Measurements from ENCODE around the gene GNB1. TPM values are rescaled to one million over a fixed set of nuclear protein-coding genes. Genes with fewer than 3 reads are reported as not detected.
"Not testable (repeated sequence)": the region's sequence is repeated elsewhere in the genome, so short reads cannot be mapped to it uniquely, and the experiment has no call there.

GNB1 gene
- total RNA-seq, 1 experiment from 2014 or later: 339 TPM

GRCh38 chr1:1859970-1860697, 30.8 kb downstream of the GNB1 start:
- ChIA-PET CTCF (interaction anchor here (1.5 to 1.8 kb wide), 2 partner anchors 46 to 49 kb away, joined by 7 to 10 read pairs; no protein-coding TSS in a partner anchor), POLR2A (interaction anchor here (0.6 to 1.7 kb wide), 2 partner anchors 8 to 17 kb away, joined by 3 to 4 read pairs; no protein-coding TSS in a partner anchor)
- TF ChIP-seq ZNF121 (CRISPR knock-in tag; IDR thresholded peaks at IDR 0.05): peak; percentile 64; the same call in 1 of the 2 replicates
- Mint-ChIP-seq H3K27ac (peak overlapping the region; percentile 66; the same call in 1 of the 2 replicates), H3K4me1 (peaks cover 33% of the 10 kb centered on the region)
- ATAC-seq; DNase-seq (ENCODE audit: low spot score); H3K9me3 Mint-ChIP-seq; H3K27me3 Mint-ChIP-seq (ENCODE audit: low read depth); H3K4me3 Mint-ChIP-seq; H3K36me3 Mint-ChIP-seq: not testable (repeated sequence)

DNA sequence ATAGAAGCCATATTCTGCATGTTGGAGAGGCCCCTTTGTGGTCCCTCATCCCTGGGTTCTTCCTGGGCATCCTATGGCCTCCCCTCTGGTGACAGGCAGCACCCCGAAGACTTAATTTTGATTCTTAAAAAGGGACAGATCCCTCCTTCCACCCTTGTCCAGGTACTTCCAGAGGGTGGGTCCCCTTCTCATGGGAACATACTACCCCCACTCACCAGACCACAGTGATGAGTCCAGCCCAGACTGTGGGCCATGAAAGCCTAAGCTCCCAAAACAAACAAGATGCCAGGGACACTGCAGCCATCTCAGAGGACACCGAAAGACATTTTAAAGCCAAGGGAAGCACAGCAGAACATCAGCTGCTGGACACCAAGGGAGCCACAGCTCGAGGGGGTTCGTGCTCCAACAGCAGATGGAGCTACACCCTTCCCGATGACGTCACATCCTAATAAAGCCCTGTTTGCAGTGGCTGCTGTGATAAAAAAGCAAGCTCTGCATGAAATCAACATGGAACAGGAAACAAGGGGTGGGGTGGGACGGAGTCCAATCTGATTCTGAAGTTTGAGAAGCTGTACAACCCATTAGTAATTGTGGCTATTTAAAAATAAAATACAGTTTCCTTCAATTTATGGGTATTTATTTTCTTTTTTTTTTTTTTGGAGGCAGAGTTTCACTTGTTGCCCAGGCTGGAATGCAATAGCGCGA, 32.4 kb downstream of the GNB1 start:
- Mint-ChIP-seq H3K27ac (peak overlapping the region; percentile 79), H3K4me1 (peaks cover 36% of the 10 kb centered on the region), H3K9me3 (no peaks in the 10 kb centered on the region), H3K27me3 (ENCODE audit: low read depth) (no peaks in the 10 kb centered on the region), H3K36me3 (no peaks in the 10 kb centered on the region; the same call in 1 of the 2 replicates), H3K4me3 (no peak overlapping the region; the same call in 1 of the 2 replicates)
- ATAC-seq: peak; percentile 21; the same call in 1 of the 2 replicates
- ChIA-PET POLR2A (no interaction called here), CTCF (interaction anchor here (0.5 to 1.7 kb wide), 13 partner anchors 9 to 209 kb away, joined by 3 to 14 read pairs (median 3); no protein-coding TSS in a partner anchor)
- DNase-seq (ENCODE audit: low spot score): peak; percentile 28
- TF ChIP-seq IRF2 (CRISPR knock-in tag; IDR thresholded peaks at IDR 0.05; ENCODE audit: borderline replicate concordance, low read depth): no peak
- TF ChIP-seq NR3C1 (CRISPR knock-in tag; conservative IDR thresholded peaks at IDR 0.05; ENCODE audit: low read depth): no peak
- TF ChIP-seq CREB1 (CRISPR knock-in tag; IDR thresholded peaks at IDR 0.05): no peak
- TF ChIP-seq SP1 (CRISPR knock-in tag; conservative IDR thresholded peaks at IDR 0.05): no peak
- TF ChIP-seq, protein P1, sequence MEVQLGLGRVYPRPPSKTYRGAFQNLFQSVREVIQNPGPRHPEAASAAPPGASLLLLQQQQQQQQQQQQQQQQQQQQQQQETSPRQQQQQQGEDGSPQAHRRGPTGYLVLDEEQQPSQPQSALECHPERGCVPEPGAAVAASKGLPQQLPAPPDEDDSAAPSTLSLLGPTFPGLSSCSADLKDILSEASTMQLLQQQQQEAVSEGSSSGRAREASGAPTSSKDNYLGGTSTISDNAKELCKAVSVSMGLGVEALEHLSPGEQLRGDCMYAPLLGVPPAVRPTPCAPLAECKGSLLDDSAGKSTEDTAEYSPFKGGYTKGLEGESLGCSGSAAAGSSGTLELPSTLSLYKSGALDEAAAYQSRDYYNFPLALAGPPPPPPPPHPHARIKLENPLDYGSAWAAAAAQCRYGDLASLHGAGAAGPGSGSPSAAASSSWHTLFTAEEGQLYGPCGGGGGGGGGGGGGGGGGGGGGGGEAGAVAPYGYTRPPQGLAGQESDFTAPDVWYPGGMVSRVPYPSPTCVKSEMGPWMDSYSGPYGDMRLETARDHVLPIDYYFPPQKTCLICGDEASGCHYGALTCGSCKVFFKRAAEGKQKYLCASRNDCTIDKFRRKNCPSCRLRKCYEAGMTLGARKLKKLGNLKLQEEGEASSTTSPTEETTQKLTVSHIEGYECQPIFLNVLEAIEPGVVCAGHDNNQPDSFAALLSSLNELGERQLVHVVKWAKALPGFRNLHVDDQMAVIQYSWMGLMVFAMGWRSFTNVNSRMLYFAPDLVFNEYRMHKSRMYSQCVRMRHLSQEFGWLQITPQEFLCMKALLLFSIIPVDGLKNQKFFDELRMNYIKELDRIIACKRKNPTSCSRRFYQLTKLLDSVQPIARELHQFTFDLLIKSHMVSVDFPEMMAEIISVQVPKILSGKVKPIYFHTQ (CRISPR knock-in tag; IDR thresholded peaks at IDR 0.05): no peak
- TF ChIP-seq ZBTB21 (CRISPR knock-in tag; IDR thresholded peaks at IDR 0.05; ENCODE audit: borderline replicate concordance): no peak
- TF ChIP-seq ESRRA (CRISPR knock-in tag; IDR thresholded peaks at IDR 0.05; ENCODE audit: borderline replicate concordance): no peak
- no peak for TF ChIP-seq EMX1 (CRISPR knock-in tag; IDR thresholded peaks at IDR 0.05)
- no peak for TF ChIP-seq ZNF317 (CRISPR knock-in tag; IDR thresholded peaks at IDR 0.05; ENCODE audit: borderline replicate concordance, low read depth)
- TF ChIP-seq, protein P2, sequence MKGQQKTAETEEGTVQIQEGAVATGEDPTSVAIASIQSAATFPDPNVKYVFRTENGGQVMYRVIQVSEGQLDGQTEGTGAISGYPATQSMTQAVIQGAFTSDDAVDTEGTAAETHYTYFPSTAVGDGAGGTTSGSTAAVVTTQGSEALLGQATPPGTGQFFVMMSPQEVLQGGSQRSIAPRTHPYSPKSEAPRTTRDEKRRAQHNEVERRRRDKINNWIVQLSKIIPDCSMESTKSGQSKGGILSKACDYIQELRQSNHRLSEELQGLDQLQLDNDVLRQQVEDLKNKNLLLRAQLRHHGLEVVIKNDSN (CRISPR knock-in tag; IDR thresholded peaks at IDR 0.05): no peak
- TF ChIP-seq, protein P3, sequence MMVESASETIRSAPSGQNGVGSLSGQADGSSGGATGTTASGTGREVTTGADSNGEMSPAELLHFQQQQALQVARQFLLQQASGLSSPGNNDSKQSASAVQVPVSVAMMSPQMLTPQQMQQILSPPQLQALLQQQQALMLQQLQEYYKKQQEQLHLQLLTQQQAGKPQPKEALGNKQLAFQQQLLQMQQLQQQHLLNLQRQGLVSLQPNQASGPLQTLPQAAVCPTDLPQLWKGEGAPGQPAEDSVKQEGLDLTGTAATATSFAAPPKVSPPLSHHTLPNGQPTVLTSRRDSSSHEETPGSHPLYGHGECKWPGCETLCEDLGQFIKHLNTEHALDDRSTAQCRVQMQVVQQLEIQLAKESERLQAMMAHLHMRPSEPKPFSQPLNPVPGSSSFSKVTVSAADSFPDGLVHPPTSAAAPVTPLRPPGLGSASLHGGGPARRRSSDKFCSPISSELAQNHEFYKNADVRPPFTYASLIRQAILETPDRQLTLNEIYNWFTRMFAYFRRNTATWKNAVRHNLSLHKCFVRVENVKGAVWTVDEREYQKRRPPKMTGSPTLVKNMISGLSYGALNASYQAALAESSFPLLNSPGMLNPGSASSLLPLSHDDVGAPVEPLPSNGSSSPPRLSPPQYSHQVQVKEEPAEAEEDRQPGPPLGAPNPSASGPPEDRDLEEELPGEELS (CRISPR knock-in tag; IDR thresholded peaks at IDR 0.05): no peak

- CTCF ChIA-PET: interaction anchor here (1.7 kb wide), 1 partner anchor 8 kb away, joined by 6 read pairs; no protein-coding TSS in a partner anchor
- Mint-ChIP-seq H3K9me3 (no peaks in the 10 kb centered on the region), H3K4me1 (peaks cover 39% of the 10 kb centered on the region), H3K27ac (peak overlapping the region; percentile 93), H3K4me3 (no peak overlapping the region), H3K27me3 (ENCODE audit: low read depth) (no peaks in the 10 kb centered on the region), H3K36me3 (peaks cover 6% of the 10 kb centered on the region; the same call in 1 of the 2 replicates)
- ATAC-seq (no peak), DNase-seq (ENCODE audit: low spot score) (no peak)
- POLR2A ChIA-PET: no interaction called here
- TF ChIP-seq, protein P1 (CRISPR knock-in tag; IDR thresholded peaks at IDR 0.05): no peak
- TF ChIP-seq ELF4 (CRISPR knock-in tag; IDR thresholded peaks at IDR 0.05; ENCODE audit: low read depth): no peak
- TF ChIP-seq, protein P4, sequence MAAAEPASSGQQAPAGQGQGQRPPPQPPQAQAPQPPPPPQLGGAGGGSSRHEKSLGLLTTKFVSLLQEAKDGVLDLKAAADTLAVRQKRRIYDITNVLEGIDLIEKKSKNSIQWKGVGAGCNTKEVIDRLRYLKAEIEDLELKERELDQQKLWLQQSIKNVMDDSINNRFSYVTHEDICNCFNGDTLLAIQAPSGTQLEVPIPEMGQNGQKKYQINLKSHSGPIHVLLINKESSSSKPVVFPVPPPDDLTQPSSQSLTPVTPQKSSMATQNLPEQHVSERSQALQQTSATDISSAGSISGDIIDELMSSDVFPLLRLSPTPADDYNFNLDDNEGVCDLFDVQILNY (CRISPR knock-in tag; IDR thresholded peaks at IDR 0.05): no peak
- TF ChIP-seq ATF2 (CRISPR knock-in tag; IDR thresholded peaks at IDR 0.05; ENCODE audit: borderline replicate concordance, low read depth): no peak
- no peak for TF ChIP-seq SP1 (CRISPR knock-in tag; conservative IDR thresholded peaks at IDR 0.05)
Measured at GRCh38 chr1:1857096-1857703, 33.7 kb downstream of the GNB1 start.

Data from WTC11 (cell line).